ENCODE results near the gene GIPC2. TPM values are rescaled to one million over a fixed set of nuclear protein-coding genes. Genes with fewer than 3 reads are reported as not detected.

The GIPC2 gene
- total RNA-seq, 1 experiment from 2014 or later: 0.07 TPM

DNA sequence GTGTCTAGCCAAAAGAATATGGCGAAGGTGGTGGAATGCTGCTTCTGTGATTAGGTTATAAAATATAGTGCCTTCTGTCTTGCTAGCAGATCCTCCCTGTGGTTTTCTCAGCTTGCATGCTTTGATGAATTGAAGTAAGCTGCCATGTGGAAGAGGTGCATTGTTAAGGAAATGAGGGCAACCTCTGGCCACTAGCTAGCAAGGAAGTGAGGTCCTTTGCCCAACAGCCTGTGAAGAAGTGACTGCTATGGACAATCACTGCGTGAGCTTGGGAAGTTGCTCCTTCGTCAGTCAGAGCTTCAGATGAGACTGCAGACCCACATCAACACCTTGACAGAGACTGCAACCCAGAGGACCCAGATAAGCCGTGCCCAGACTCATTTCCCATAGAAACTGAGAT, 109.4 kb downstream of the GIPC2 start (continued):
- TF ChIP-seq, protein P1, sequence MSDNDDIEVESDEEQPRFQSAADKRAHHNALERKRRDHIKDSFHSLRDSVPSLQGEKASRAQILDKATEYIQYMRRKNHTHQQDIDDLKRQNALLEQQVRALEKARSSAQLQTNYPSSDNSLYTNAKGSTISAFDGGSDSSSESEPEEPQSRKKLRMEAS (IDR thresholded peaks at IDR 0.05): no peak
- TF ChIP-seq SIN3A (IDR thresholded peaks at IDR 0.05; ENCODE audit: low read depth): no peak
- TF ChIP-seq SRF (IDR thresholded peaks at IDR 0.05; ENCODE audit: low read depth): no peak
- TF ChIP-seq, protein P2, sequence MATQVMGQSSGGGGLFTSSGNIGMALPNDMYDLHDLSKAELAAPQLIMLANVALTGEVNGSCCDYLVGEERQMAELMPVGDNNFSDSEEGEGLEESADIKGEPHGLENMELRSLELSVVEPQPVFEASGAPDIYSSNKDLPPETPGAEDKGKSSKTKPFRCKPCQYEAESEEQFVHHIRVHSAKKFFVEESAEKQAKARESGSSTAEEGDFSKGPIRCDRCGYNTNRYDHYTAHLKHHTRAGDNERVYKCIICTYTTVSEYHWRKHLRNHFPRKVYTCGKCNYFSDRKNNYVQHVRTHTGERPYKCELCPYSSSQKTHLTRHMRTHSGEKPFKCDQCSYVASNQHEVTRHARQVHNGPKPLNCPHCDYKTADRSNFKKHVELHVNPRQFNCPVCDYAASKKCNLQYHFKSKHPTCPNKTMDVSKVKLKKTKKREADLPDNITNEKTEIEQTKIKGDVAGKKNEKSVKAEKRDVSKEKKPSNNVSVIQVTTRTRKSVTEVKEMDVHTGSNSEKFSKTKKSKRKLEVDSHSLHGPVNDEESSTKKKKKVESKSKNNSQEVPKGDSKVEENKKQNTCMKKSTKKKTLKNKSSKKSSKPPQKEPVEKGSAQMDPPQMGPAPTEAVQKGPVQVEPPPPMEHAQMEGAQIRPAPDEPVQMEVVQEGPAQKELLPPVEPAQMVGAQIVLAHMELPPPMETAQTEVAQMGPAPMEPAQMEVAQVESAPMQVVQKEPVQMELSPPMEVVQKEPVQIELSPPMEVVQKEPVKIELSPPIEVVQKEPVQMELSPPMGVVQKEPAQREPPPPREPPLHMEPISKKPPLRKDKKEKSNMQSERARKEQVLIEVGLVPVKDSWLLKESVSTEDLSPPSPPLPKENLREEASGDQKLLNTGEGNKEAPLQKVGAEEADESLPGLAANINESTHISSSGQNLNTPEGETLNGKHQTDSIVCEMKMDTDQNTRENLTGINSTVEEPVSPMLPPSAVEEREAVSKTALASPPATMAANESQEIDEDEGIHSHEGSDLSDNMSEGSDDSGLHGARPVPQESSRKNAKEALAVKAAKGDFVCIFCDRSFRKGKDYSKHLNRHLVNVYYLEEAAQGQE (IDR thresholded peaks at IDR 0.05; ENCODE audit: low read depth): no peak
- TF ChIP-seq, protein P3, sequence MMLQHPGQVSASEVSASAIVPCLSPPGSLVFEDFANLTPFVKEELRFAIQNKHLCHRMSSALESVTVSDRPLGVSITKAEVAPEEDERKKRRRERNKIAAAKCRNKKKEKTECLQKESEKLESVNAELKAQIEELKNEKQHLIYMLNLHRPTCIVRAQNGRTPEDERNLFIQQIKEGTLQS (IDR thresholded peaks at IDR 0.05): no peak

DNA sequence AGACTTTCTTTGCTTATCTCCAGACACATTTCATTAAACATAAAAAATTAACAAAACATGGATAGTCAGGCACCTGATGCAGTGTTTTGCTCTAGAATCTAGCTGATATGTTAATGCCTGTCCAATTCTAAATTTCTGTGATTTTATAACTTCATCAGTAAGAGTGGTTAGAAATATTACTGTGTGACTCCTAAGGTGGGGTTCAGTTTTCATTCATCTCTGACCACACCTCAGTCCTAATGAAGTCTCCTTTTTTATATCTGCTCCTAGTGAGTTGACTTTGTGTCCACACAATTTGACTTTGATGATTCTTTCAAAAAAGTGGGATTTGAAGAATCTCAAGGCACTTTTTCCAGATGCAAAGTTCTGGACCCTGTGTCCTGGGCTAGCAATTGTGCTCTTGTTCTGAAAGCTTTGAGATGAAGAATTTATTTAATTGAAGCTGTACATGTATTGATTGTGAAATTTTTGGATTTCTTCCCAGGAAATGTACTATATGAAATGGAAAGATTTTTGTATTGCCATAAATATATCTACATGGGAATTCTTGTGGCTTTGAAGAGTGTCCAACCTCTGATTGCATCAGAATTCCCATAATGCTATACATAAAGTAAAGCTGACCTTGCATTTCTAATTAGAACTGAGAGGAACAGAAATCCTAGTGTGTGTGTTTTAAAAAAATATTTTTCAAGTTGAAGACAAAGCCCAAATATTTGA, 111.2 kb downstream of the GIPC2 start:
- TF ChIP-seq SIN3A (IDR thresholded peaks at IDR 0.05; ENCODE audit: low read depth): no peak
- TF ChIP-seq, protein P2 (IDR thresholded peaks at IDR 0.05; ENCODE audit: low read depth): no peak
- no peak for TF ChIP-seq SP1 (IDR thresholded peaks at IDR 0.05; ENCODE audit: low read depth)
- TF ChIP-seq CBX3 (IDR thresholded peaks at IDR 0.05; ENCODE audit: low read depth): no peak
- TF ChIP-seq, protein P4, sequence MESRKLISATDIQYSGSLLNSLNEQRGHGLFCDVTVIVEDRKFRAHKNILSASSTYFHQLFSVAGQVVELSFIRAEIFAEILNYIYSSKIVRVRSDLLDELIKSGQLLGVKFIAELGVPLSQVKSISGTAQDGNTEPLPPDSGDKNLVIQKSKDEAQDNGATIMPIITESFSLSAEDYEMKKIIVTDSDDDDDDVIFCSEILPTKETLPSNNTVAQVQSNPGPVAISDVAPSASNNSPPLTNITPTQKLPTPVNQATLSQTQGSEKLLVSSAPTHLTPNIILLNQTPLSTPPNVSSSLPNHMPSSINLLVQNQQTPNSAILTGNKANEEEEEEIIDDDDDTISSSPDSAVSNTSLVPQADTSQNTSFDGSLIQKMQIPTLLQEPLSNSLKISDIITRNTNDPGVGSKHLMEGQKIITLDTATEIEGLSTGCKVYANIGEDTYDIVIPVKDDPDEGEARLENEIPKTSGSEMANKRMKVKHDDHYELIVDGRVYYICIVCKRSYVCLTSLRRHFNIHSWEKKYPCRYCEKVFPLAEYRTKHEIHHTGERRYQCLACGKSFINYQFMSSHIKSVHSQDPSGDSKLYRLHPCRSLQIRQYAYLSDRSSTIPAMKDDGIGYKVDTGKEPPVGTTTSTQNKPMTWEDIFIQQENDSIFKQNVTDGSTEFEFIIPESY (IDR thresholded peaks at IDR 0.05; ENCODE audit: extremely low read depth, insufficient replicate concordance, low read length): no peak
- TF ChIP-seq, protein P5, sequence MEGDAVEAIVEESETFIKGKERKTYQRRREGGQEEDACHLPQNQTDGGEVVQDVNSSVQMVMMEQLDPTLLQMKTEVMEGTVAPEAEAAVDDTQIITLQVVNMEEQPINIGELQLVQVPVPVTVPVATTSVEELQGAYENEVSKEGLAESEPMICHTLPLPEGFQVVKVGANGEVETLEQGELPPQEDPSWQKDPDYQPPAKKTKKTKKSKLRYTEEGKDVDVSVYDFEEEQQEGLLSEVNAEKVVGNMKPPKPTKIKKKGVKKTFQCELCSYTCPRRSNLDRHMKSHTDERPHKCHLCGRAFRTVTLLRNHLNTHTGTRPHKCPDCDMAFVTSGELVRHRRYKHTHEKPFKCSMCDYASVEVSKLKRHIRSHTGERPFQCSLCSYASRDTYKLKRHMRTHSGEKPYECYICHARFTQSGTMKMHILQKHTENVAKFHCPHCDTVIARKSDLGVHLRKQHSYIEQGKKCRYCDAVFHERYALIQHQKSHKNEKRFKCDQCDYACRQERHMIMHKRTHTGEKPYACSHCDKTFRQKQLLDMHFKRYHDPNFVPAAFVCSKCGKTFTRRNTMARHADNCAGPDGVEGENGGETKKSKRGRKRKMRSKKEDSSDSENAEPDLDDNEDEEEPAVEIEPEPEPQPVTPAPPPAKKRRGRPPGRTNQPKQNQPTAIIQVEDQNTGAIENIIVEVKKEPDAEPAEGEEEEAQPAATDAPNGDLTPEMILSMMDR (IDR thresholded peaks at IDR 0.05 in 2 of 3, conservative IDR thresholded peaks at IDR 0.05 in 1 of 3; ENCODE audit: borderline replicate concordance in 1 of 3, insufficient read depth in 1 of 3, low read depth in 2 of 3, low read length in 2 of 3): no peak
- TF ChIP-seq CEBPB (IDR thresholded peaks at IDR 0.05; ENCODE audit: low read depth): peak; percentile 40; the same call in 1 of the 2 replicates
- Histone ChIP-seq H3K27ac (ENCODE audit: low read depth, low read length) (no peak overlapping the region), H3K9me3 (ENCODE audit: control insufficient read depth in 1 of 2, insufficient read depth in 1 of 2, low read depth in 1 of 2, low read length in 2 of 2) (no peaks in the 10 kb centered on the region), H3K4me3 (replicated peaks in 1 of 2; ENCODE audit: low read depth in 1 of 2, low read length in 2 of 2) (no peak overlapping the region), H3K4me2 (ENCODE audit: low read length) (no peak overlapping the region), H3K4me1 (ENCODE audit: control insufficient read depth in 1 of 2, insufficient read depth in 2 of 2, low read length in 2 of 2) (no peaks in the 10 kb centered on the region), H3K27me3 (ENCODE audit: insufficient read depth, low read length) (no peaks in the 10 kb centered on the region), H3K36me3 (ENCODE audit: control insufficient read depth in 1 of 2, insufficient read depth in 2 of 2, low read length in 2 of 2) (no peaks in the 10 kb centered on the region), H2AFZ (ENCODE audit: low read depth, low read length, poor library complexity, severe bottlenecking) (no peak overlapping the region), H3K9me2 (ENCODE audit: insufficient read depth) (no peaks in the 10 kb centered on the region), H4K20me1 (ENCODE audit: insufficient read depth) (no peaks in the 10 kb centered on the region), H3K9ac (ENCODE audit: low read length) (no peak overlapping the region), H3K79me2 (ENCODE audit: insufficient read depth, low read length) (no peaks in the 10 kb centered on the region)
- ChIA-PET POLR2A (no interaction called here), RAD21 (ENCODE audit: low non-redundant PET in 1 of 2, low total read pairs in 2 of 2, uncharacterized antibody in 2 of 2, unreplicated experiment in 2 of 2) (no interaction called here), CTCF (no interaction called here)
- DNase-seq (ENCODE audit: low read depth, low spot score) (no peak), ATAC-seq (no peak)
- no TSS peak for BruUV-seq (replicated peaks)
- intact Hi-C loops (cut with micrococcal nuclease): no loop called here

Measured in HCT116 (cell line).